GM18907 (cell line): ENCODE data around the gene METTL8.
"Not testable (repeated sequence)": the region's sequence is repeated elsewhere in the genome, so short reads cannot be mapped to it uniquely, and the experiment has no call there.

ENCODE experiments used
- ATAC-seq: cut with Tn5 transposase; IDR thresholded peaks from one replicate; pipeline ENCODE4 v1.9.1; 2021; ENCODE audit warnings: mild to moderate bottlenecking, moderate library complexity; ENCODE audit not compliant: unreplicated experiment

The METTL8 gene

GRCh38 chr2:171402906-171403580, 30.7 kb downstream of the METTL8 start:
- ATAC-seq: no peak

- no peak for ATAC-seq
These were observed 31.8 kb downstream of the METTL8 start for GRCh38 chr2:171401947-171402346.

GRCh38 chr2:171400395-171400794, 33.4 kb downstream of the METTL8 start:
- ATAC-seq: no peak

- ATAC-seq: no peak
These were observed 34.5 kb downstream of the METTL8 start for GRCh38 chr2:171399292-171399691.

- ATAC-seq: no peak
These were observed 39.5 kb downstream of the METTL8 start for GRCh38 chr2:171394164-171394740.

- ATAC-seq: no peak
These were observed 40.3 kb downstream of the METTL8 start for GRCh38 chr2:171393487-171393886.

- no peak for ATAC-seq
These were observed 42.3 kb downstream of the METTL8 start for GRCh38 chr2:171391532-171391931.

GRCh38 chr2:171390941-171391516, 42.8 kb downstream of the METTL8 start:
- no peak for ATAC-seq

- no peak for ATAC-seq
These were observed 44.0 kb downstream of the METTL8 start for GRCh38 chr2:171389780-171390179.

- ATAC-seq: no peak
These were observed 44.5 kb downstream of the METTL8 start for GRCh38 chr2:171389325-171389724.

GRCh38 chr2:171387052-171387451, 46.7 kb downstream of the METTL8 start:
- ATAC-seq: no peak

- no peak for ATAC-seq
These were observed 47.2 kb downstream of the METTL8 start for GRCh38 chr2:171386627-171387026.

GRCh38 chr2:171383134-171383533, 50.7 kb downstream of the METTL8 start:
- ATAC-seq: no peak

- ATAC-seq: not testable (repeated sequence)
These were observed 51.6 kb downstream of the METTL8 start for GRCh38 chr2:171382175-171382574.

- ATAC-seq: not testable (repeated sequence)
These were observed 55.9 kb downstream of the METTL8 start for GRCh38 chr2:171377852-171378251.

GRCh38 chr2:171367692-171368091, 66.1 kb downstream of the METTL8 start:
- no peak for ATAC-seq

- no peak for ATAC-seq
These were observed 68.0 kb downstream of the METTL8 start for GRCh38 chr2:171365778-171366177.

- ATAC-seq: no peak
These were observed 68.6 kb downstream of the METTL8 start for GRCh38 chr2:171365232-171365631.

GRCh38 chr2:171362396-171362795, 71.4 kb downstream of the METTL8 start:
- no peak for ATAC-seq

- ATAC-seq: no peak
These were observed 72.9 kb downstream of the METTL8 start for GRCh38 chr2:171360905-171361304.

GRCh38 chr2:171353746-171354145, 80.0 kb downstream of the METTL8 start:
- not testable (repeated sequence) for ATAC-seq

GRCh38 chr2:171348056-171348455, 85.7 kb downstream of the METTL8 start:
- ATAC-seq: no peak
